ENCODE measurements around the gene NCAPD2.

NCAPD2 gene

DNA sequence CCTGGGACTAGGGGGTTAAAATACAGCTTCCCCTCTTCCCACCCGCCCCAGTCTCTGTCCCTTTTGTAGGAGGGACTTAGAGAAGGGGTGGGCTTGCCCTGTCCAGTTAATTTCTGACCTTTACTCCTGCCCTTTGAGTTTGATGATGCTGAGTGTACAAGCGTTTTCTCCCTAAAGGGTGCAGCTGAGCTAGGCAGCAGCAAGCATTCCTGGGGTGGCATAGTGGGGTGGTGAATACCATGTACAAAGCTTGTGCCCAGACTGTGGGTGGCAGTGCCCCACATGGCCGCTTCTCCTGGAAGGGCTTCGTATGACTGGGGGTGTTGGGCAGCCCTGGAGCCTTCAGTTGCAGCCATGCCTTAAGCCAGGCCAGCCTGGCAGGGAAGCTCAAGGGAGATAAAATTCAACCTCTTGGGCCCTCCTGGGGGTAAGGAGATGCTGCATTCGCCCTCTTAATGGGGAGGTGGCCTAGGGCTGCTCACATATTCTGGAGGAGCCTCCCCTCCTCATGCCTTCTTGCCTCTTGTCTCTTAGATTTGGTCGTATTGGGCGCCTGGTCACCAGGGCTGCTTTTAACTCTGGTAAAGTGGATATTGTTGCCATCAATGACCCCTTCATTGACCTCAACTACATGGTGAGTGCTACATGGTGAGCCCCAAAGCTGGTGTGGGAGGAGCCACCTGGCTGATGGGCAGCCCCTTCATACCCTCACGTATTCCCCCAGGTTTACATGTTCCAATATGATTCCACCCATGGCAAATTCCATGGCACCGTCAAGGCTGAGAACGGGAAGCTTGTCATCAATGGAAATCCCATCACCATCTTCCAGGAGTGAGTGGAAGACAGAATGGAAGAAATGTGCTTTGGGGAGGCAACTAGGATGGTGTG is 42.3 kb downstream of the NCAPD2 start:
- no peak for DNase-seq

DNA sequence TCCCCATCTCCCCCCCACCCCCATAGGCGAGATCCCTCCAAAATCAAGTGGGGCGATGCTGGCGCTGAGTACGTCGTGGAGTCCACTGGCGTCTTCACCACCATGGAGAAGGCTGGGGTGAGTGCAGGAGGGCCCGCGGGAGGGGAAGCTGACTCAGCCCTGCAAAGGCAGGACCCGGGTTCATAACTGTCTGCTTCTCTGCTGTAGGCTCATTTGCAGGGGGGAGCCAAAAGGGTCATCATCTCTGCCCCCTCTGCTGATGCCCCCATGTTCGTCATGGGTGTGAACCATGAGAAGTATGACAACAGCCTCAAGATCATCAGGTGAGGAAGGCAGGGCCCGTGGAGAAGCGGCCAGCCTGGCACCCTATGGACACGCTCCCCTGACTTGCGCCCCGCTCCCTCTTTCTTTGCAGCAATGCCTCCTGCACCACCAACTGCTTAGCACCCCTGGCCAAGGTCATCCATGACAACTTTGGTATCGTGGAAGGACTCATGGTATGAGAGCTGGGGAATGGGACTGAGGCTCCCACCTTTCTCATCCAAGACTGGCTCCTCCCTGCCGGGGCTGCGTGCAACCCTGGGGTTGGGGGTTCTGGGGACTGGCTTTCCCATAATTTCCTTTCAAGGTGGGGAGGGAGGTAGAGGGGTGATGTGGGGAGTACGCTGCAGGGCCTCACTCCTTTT is 43.1 kb downstream of the NCAPD2 start:
- no peak for DNase-seq

GRCh38 chr12:6537580-6538419 is 43.9 kb downstream of the NCAPD2 start:
- peak; percentile 69 for DNase-seq

GRCh38 chr12:6538420-6539313 is 44.8 kb downstream of the NCAPD2 start:
- peak; percentile 57 for DNase-seq

DNA sequence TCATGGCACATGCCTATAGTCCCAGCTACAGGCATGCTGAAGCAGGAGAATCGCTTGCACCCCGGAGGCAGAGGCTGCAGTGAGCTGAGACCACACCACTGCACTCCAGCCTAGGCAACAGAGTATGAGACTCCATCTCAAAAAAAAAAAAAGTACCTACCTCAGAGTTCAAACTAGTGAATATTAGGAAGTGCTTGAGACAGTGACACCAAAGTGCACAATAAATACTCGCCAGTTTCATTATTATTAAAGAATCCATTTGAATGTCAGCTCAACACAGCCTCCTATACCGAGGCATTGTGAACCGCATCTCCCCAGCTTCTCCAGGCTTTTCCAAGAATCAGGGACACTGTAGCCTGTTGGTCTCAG is 45.4 kb downstream of the NCAPD2 start:
- no peak for DNase-seq

DNA sequence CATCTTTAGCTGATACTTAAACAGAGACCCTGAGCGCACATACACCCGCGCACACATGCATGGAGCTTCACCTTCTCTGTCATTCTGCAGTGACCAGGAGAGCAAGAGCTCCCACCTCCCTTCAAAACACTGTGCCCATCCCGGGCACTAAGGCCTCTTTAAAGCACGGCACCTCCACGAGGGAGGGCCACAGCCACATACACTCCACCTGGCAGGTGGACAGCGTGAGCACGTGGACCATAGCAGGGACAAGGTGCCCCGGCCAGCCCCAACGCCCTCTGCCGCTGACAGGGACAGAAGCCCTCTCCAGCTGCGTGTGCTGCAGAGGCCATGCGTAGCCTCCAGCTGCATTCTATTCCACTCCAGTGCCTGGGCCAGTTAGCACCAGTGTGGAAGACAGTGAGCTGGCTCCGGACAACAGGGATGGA is 45.8 kb downstream of the NCAPD2 start:
- DNase-seq: no peak

GRCh38 chr12:6540181-6540877 is 46.4 kb downstream of the NCAPD2 start:
- peak; percentile 97 for DNase-seq

GRCh38 chr12:6541371-6542165 is 47.7 kb downstream of the NCAPD2 start:
- no peak for DNase-seq

GRCh38 chr12:6542209-6543009 is 48.5 kb downstream of the NCAPD2 start:
- no peak for DNase-seq

GRCh38 chr12:6546016-6546415 is 52.1 kb downstream of the NCAPD2 start:
- no peak for DNase-seq

DNA sequence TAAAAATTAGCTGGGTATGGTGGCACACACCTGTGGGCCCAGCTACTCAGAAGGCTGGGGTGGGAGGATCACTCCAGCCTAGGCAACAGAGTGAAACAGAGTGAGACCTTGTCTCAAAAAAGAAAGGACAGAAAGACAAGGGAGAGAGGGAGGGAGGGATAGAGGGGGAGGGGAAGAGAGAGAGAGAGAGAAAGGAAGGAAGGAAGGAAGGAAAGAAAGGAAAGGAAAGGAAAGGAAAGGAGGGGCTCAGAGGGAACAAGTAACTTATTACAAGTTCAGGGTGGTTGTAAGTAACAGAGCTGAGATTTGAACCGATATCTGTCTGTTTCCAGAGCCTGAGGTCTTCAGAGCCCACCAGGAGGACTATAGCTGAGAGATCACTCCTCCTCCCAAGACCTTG is 53.7 kb downstream of the NCAPD2 start:
- DNase-seq: no peak

GRCh38 chr12:6547987-6548386 is 54.1 kb downstream of the NCAPD2 start:
- DNase-seq: peak; percentile 82

GRCh38 chr12:6548556-6548955 is 54.7 kb downstream of the NCAPD2 start:
- no peak for DNase-seq

DNA sequence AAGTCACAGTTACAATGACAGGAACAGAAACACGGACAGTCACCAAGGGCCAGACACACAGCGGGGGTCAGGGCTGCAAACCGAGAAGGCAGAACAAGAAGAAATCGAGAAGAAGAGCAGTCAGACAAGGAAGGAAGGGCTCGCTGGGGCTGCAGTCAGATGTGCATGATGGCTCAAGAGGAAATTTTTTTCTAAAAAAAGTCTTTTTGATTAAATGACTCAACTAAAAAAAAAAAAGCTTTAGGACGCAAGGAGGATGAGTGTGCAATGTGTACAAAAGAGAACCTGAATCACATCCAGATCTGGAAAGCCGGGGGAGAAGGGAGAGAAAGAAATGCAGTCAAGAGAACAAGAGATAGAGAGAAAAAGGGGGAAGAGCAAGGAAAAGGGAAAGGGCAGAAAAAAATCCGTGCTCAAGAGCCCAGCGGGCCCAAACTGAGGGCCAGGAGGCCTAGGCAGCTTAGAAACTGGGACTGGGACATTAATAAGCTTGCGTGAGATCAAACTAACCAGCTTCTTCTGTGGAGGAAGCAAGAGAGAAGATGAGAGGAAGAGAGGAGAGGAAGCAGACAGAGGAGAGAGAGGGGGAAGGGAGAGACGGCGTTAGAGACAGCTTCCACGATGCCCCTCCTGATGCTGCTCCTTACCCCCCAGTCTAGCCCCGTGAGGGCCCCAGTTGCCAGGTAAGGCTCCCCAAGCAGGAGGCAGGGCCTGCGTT is 55.2 kb downstream of the NCAPD2 start:
- DNase-seq: peak; percentile 89

- no peak for DNase-seq
Measured at GRCh38 chr12:6549684-6550151, 55.8 kb downstream of the NCAPD2 start.

DNA sequence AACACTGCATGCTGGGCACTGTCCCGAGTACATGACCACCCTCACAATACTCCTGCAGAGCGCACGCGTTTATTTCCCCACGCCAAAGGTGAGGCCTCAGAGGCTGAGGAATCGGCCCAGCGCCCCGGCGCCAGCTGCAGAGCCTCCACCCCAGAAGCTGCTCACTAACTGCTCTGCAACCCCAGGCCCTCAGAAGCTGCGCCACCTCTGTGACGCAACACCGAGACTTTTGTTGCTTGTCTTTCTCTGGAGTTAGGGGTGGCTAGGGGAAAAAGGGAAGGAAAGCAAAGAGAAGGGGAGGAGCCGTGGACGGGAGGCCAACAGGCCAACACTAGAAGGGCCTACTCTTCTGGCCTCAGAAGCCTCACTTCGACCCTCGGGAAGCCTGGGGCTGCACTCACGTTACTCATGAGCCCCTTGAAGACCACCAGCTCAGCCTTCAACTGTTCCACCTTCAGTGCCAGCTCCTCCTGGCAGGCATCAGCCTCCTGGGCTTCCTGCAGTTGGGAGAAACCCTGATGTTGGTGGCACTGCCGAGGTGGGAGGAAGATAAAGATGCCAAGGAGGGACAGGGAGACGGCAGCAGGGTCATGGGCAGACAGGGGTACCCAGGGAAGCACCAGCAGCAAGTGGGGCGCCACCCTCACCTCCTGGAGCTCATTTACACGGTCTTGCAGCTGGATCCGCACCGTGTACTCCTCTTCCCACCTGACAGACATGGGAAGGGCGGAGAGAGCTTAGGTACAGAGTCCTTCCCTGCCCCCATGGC is 56.6 kb downstream of the NCAPD2 start:
- no peak for DNase-seq

- DNase-seq: no peak
Measured at GRCh38 chr12:6551063-6551461, 57.2 kb downstream of the NCAPD2 start.

DNA sequence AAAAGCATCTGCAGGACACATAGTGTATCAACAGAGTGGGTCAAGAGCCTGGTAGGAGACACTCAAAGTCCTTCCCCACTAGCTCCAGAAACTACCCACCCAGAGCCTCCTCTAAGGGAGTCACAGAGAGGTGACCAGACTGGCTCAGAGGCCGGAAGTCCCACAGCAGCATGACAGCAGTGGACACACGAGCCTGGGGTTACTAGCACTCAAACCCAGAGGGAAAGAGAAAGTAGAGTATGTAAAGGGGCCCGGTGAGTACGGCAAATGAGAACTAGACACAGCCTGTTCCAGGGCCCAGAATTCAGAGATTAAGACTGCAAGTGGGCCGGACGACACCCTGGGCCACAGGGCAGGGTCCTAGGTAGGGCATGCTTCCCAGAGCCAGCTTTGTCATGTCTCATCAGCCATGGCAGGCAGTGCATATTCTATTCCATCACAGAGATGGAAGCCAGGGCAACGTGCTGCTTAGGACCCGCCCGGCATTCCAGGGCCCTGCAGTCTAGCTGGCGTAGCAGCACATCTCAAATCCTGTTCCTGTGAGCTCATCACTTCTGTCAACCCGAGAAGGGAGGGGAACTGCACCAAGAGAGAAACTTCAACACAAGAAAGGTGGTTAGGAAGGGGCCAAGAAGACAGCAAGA is 57.7 kb downstream of the NCAPD2 start:
- DNase-seq: peak; percentile 68

All from HCEC 1CT (cell line).